Loucy (cell line): ENCODE measurements around the gene ALB.

Source experiments
- H2AFZ ChIP-seq: fragments of 200-600 bp; sonication (generic); 2 replicates; pipeline ENCODE4 v1.6.0; 2016; ENCODE audit warnings: antibody characterized with exemption, mild to moderate bottlenecking, low read length, moderate library complexity
- H3F3A ChIP-seq: fragments of 200-600 bp; 2 replicates; pipeline ENCODE4 v1.6.0; 2016; ENCODE audit warnings: antibody characterized with exemption, low read depth, mild to moderate bottlenecking
- H3K27me3 ChIP-seq: fragments of 200-600 bp; sonication (generic); 2 replicates; pipeline ENCODE4 v1.6.1; 2014; ENCODE audit warnings: low read length, mild to moderate bottlenecking; ENCODE audit not compliant: insufficient read depth, poor library complexity, severe bottlenecking
- H3K36me3 ChIP-seq: fragments of 200-600 bp; sonication (generic); 2 replicates; pipeline ENCODE4 v1.6.1; 2016; ENCODE audit warnings: low read length; ENCODE audit not compliant: insufficient read depth
- H3K4me1 ChIP-seq: fragments of 200-600 bp; sonication (generic); 2 replicates; pipeline ENCODE4 v1.5.1; 2014; ENCODE audit warnings: low read length, mild to moderate bottlenecking; ENCODE audit not compliant: insufficient read depth, poor library complexity, severe bottlenecking
- H3K4me2 ChIP-seq: fragments of 200-600 bp; sonication (generic); 2 replicates; pipeline ENCODE4 v1.6.0; 2014; ENCODE audit warnings: antibody characterized with exemption, low read length, low read depth, mild to moderate bottlenecking; ENCODE audit not compliant: poor library complexity, severe bottlenecking
- H3K4me3 ChIP-seq: fragments of 200-600 bp; sonication (generic); 2 replicates; pipeline ENCODE4 v1.5.1; 2014; ENCODE audit warnings: low read length, mild to moderate bottlenecking, mixed read lengths; ENCODE audit not compliant: poor library complexity, severe bottlenecking
- H3K79me2 ChIP-seq: fragments of 200-600 bp; sonication (generic); 2 replicates; pipeline ENCODE4 v1.6.1; 2014; ENCODE audit warnings: low read length; ENCODE audit not compliant: insufficient read depth
- H3K9ac ChIP-seq: fragments of 200-600 bp; sonication (generic); 2 replicates; pipeline ENCODE4 v1.6.0; 2014; ENCODE audit warnings: mild to moderate bottlenecking, low read depth, low read length, moderate library complexity; ENCODE audit not compliant: poor library complexity, severe bottlenecking
- H3K9me2 ChIP-seq: fragments of 200-600 bp; sonication (generic); replicated peaks from 2 replicates; pipeline ENCODE4 v1.6.1; 2016; ENCODE audit warnings: low read depth, low read length, mixed read lengths
- H3K9me3 ChIP-seq: fragments of 200-600 bp; sonication (generic); 2 replicates; pipeline ENCODE4 v1.6.1; 2014; ENCODE audit warnings: mild to moderate bottlenecking, antibody characterized with exemption, low read length, low read depth; ENCODE audit not compliant: insufficient read depth
- H4K20me1 ChIP-seq: fragments of 200-600 bp; sonication (generic); 2 replicates; pipeline ENCODE4 v1.6.0; 2014; ENCODE audit warnings: antibody characterized with exemption, low read length, mild to moderate bottlenecking; ENCODE audit not compliant: insufficient read depth, poor library complexity, severe bottlenecking
- EZH2phosphoT487 ChIP-seq: fragments of 200-600 bp; IDR thresholded peaks from 2 replicates; pipeline ENCODE4 v1.6.1; 2018; ENCODE audit warnings: antibody characterized with exemption, mild to moderate bottlenecking, moderate library complexity, borderline replicate concordance
- TF ChIP-seq, protein P1 (sequence below): fragments of 200-600 bp; sonication (generic); conservative IDR thresholded peaks from 2 replicates; pipeline ENCODE4 v1.5.1; 2014; ENCODE audit warnings: mild to moderate bottlenecking, antibody characterized with exemption, low read length

The ALB gene

DNA sequence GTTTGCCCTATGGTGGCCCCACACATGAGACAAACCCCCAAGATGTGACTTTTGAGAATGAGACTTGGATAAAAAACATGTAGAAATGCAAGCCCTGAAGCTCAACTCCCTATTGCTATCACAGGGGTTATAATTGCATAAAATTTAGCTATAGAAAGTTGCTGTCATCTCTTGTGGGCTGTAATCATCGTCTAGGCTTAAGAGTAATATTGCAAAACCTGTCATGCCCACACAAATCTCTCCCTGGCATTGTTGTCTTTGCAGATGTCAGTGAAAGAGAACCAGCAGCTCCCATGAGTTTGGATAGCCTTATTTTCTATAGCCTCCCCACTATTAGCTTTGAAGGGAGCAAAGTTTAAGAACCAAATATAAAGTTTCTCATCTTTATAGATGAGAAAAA lies 14.6 kb downstream of the ALB start:
- TF ChIP-seq, protein P1, sequence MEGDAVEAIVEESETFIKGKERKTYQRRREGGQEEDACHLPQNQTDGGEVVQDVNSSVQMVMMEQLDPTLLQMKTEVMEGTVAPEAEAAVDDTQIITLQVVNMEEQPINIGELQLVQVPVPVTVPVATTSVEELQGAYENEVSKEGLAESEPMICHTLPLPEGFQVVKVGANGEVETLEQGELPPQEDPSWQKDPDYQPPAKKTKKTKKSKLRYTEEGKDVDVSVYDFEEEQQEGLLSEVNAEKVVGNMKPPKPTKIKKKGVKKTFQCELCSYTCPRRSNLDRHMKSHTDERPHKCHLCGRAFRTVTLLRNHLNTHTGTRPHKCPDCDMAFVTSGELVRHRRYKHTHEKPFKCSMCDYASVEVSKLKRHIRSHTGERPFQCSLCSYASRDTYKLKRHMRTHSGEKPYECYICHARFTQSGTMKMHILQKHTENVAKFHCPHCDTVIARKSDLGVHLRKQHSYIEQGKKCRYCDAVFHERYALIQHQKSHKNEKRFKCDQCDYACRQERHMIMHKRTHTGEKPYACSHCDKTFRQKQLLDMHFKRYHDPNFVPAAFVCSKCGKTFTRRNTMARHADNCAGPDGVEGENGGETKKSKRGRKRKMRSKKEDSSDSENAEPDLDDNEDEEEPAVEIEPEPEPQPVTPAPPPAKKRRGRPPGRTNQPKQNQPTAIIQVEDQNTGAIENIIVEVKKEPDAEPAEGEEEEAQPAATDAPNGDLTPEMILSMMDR = no peak
- no peak for TF ChIP-seq EZH2phosphoT487
- Histone ChIP-seq H3K4me1 (no peaks in the 10 kb centered on the region), H3K36me3 (no peaks in the 10 kb centered on the region), H3K4me2 (no peak overlapping the region), H3F3A (no peaks in the 10 kb centered on the region), H4K20me1 (no peaks in the 10 kb centered on the region), H3K9me2 (no peaks in the 10 kb centered on the region), H2AFZ (no peak overlapping the region), H3K27me3 (no peaks in the 10 kb centered on the region), H3K9me3 (no peaks in the 10 kb centered on the region), H3K79me2 (no peaks in the 10 kb centered on the region), H3K9ac (no peak overlapping the region), H3K4me3 (no peak overlapping the region)

DNA sequence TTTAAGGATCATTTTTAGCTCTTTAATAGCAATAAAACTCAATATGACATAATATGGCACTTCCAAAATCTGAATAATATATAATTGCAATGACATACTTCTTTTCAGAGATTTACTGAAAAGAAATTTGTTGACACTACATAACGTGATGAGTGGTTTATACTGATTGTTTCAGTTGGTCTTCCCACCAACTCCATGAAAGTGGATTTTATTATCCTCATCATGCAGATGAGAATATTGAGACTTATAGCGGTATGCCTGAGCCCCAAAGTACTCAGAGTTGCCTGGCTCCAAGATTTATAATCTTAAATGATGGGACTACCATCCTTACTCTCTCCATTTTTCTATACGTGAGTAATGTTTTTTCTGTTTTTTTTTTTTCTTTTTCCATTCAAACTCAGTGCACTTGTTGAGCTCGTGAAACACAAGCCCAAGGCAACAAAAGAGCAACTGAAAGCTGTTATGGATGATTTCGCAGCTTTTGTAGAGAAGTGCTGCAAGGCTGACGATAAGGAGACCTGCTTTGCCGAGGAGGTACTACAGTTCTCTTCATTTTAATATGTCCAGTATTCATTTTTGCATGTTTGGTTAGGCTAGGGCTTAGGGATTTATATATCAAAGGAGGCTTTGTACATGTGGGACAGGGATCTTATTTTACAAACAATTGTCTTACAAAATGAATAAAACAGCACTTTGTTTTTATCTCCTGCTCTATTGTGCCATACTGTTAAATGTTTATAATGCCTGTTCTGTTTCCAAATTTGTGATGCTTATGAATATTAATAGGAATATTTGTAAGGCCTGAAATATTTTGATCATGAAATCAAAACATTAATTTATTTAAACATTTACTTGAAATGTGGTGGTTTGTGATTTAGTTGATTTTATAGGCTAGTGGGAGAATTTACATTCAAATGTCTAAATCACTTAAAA lies 15.3 kb downstream of the ALB start:
- no peak overlapping the region for H3K4me2 ChIP-seq
- H3K9me3 ChIP-seq = no peaks in the 10 kb centered on the region
- no peaks in the 10 kb centered on the region for H4K20me1 ChIP-seq
- no peaks in the 10 kb centered on the region for H3K4me1 ChIP-seq
- no peak overlapping the region for H3K9ac ChIP-seq
- H3K79me2 ChIP-seq = no peaks in the 10 kb centered on the region
- H2AFZ ChIP-seq = no peak overlapping the region
- no peaks in the 10 kb centered on the region for H3K36me3 ChIP-seq
- H3K27me3 ChIP-seq = no peaks in the 10 kb centered on the region
- H3K4me3 ChIP-seq = no peak overlapping the region
- TF ChIP-seq, protein P1 = no peak
- no peak for TF ChIP-seq EZH2phosphoT487
- H3K9me2 ChIP-seq = no peaks in the 10 kb centered on the region
- no peaks in the 10 kb centered on the region for H3F3A ChIP-seq

DNA sequence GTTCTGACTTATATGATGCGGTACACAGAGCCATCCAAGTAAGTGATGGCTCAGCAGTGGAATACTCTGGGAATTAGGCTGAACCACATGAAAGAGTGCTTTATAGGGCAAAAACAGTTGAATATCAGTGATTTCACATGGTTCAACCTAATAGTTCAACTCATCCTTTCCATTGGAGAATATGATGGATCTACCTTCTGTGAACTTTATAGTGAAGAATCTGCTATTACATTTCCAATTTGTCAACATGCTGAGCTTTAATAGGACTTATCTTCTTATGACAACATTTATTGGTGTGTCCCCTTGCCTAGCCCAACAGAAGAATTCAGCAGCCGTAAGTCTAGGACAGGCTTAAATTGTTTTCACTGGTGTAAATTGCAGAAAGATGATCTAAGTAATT lies 16.5 kb downstream of the ALB start:
- Histone ChIP-seq H3K9me3 (no peaks in the 10 kb centered on the region), H3K4me2 (no peak overlapping the region), H3K4me3 (no peak overlapping the region), H2AFZ (no peak overlapping the region), H3K79me2 (no peaks in the 10 kb centered on the region), H3K36me3 (no peaks in the 10 kb centered on the region), H4K20me1 (no peaks in the 10 kb centered on the region), H3K4me1 (no peaks in the 10 kb centered on the region), H3F3A (no peaks in the 10 kb centered on the region), H3K9ac (no peak overlapping the region), H3K27me3 (no peaks in the 10 kb centered on the region), H3K9me2 (no peaks in the 10 kb centered on the region)
- TF ChIP-seq, protein P1 = no peak
- no peak for TF ChIP-seq EZH2phosphoT487
